DMS53 treated with DMSO at 0.1 percent for 48 hours (cell line): Measurements from ENCODE around the gene DCAF8L2.
A peak's percentile ranks its signal among the peaks of the same experiment; 100 is the strongest.
"Not testable (repeated sequence)": the region's sequence is repeated elsewhere in the genome, so short reads cannot be mapped to it uniquely, and the experiment has no call there.

Experiments used
- DNase-seq: peaks from one replicate; lab custom pipeline; 2025; ENCODE audit not compliant: unreplicated experiment; lab: John Stamatoyannopoulos, UW

The DCAF8L2 gene

DNA sequence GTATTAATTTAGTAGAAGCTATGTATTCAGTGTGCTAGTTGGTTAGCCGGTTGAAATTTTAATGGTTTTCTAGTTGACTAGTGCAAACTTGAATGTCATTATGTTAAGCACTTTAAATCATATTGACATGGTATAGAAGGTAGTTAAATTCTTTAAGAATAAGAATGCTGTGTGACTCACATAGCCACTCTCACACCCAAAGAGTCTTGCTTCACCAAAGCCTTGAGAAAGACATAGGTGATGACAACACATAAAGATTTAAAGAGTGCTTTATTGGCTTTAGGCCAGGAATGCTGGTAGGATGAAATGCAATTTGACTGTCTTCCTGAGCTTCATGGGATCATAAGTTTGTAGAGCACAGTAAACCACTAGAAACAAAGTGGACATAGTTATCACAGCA lies 85.3 kb downstream of the DCAF8L2 start:
- DNase-seq, result no peak

DNA sequence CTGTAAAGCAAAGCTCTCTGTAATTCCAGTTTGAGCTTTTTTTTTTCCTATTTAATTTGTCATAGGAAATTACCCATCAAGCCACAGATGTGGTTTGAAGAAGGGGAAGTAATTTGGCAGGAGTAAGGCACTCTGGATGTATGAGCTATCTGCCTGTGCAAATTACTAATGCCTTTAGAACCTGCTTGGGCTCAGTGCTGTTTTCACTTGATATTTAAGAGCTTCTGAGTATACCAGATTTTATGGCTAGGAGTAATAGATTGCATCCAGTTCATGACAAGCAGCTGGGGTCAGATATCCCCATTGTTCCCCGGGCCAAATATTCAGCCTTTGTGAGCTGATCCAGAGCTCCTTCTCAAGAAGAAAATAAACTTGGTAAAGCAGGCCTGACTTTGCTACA lies 89.1 kb downstream of the DCAF8L2 start:
- DNase-seq, result no peak

DNA sequence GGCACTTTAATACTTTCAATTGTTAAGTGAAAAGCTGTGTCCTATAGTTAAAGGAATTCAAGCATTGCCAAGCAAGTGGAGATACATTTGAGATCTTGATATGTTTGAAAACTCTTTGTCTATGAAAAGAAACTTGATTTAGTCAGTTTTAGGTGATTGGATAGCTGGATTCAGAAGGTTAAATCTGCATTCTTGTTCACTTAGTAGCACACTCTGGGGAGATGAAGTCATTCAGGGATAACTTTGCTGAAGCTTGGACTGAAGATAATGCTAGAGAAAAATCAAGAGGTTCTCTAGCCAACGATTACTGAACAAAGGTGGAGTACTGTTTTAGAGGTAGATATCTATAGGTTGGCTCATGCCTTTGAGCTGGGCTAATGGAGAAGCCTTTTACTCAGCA lies 90.6 kb downstream of the DCAF8L2 start:
- no peak for DNase-seq

DNA sequence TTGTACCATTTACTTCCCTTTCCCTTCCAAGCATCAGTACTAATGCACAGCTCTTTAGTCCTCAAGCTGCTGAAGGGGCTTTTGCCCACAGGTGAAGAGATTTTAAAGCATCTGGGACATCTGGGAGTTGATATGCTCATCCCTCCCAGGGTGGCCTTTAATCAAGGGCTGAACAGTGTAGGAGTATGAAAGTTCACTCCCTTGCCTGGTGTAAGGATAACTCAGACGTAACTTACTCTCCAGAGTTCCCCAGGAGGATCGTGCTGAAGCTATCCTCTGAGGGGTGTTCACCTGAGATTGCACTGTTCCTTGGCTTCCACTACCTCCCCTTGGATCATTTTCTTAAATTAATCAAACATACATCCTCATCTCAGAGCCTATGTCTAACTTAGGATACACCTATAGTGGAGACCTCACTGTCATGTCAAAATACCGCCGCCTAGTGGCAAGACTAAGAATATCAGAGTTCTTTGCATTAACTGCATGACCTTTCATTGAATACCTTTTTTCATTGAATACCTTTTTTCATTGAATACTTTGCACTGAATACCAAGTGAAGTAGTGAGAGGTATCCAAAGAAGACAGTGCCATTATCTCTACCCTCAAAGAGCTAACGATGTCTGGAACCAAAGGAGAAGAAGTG lies 93.5 kb downstream of the DCAF8L2 start:
- DNase-seq, result peak; percentile 27

DNA sequence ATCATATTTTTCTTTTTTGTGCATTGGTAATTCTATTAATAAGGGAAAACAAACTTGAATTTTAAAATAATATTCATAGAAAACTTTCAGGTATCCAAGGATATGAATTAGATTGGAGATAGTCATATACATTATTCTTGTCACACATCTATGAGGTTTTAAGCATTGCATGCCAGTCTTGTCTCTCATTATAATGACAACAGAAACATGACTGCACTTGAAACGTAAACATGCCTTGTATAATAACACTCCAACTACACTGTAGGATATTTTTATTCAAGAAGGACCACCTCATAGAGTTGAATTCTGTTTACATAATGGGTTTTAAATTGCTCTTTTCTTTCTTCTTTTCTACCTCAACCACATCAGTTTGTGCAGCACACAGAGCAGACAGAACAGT lies 104.5 kb downstream of the DCAF8L2 start:
- DNase-seq, result no peak

DNA sequence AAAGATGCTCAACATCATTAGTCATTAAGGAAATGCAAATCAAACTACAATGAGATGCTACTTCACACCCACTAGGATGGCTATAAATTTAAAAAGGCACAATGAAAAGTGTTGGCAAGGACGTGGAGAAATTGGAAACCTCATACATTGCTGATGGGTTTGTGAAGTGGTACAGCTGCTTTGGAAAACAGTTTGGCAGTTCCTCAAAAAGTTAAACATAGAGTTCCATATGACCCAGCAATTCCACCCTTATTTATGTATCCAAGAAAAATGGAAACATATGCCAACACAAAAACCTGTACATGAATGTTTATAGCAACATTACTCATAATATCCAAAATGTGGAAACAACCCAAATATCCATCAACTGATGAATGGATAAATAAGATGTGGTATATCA lies 116.4 kb downstream of the DCAF8L2 start:
- DNase-seq, result no peak

DNA sequence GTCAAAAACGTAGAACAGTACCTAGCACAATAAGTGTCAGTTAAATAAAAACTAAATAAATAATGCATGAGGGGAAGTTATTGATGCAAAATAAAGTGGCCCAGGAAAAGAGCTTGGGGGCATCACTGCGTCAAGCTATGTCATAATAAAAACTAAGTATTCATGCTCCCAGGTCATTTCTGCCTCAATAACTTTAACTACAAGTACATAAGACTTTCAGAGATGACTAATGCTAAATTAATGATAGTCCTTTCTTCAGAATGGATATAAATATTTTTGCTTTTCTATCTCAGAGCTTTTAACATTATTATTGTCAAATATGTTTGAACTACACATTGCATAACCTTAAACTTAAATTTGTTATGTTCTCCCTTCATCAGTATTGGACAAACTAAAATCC lies 125.5 kb downstream of the DCAF8L2 start:
- no peak for DNase-seq

DNA sequence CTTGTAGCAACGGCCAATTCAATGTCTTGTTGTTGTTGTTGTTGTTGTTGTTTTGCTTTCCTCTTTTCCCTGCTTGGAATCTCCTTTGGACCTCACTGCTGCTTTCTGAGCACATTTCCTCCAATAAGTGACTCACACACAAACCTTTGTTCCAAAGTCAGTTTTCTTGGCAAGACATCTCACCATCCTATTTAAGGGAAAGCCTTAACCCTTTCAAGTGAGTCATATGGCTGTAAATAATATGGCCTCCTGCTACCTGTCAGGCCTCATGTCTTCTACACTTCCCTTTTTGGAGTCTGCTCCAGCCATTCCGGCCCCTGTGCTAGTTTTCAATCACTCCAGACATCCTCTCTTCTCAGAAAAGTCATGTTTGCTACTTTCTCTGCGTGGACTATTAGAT lies 138.1 kb downstream of the DCAF8L2 start:
- no peak for DNase-seq

DNA sequence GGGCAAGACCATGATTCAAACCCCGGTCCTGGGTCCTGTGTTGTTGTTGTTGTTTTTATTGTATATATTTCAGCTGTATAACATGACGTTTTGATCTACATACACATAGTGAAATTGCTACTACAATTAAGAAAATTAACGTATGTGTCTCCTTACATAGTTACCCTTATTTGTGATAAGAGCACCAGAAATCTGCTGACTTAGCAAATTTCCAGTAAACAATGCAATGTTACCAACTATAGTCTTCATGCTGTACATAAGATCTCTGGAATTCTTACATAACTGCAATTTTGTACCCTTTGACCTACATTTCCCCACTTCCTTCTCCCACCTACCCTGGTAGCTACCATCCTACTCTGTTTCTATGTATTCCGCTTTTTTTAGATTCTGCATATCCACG lies 141.8 kb downstream of the DCAF8L2 start:
- no peak for DNase-seq

DNA sequence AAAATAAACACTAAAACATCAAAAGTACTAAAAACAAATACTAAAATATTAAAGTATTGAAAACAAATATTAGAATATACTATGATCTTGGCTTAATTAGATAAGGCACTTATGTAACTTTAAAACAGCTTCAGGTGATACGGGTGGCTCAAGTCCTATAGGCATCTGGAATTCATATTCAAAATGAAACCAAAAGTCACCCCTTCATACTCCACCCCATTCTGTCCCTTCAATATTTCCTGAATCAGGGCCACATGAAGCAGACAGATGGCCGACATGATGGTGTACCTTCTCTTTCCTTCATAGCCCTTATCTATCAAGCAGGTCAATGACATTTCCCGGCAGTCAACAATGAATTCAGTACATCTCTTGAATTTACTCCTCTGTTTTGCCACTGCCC lies 145.8 kb downstream of the DCAF8L2 start:
- DNase-seq, result no peak

DNA sequence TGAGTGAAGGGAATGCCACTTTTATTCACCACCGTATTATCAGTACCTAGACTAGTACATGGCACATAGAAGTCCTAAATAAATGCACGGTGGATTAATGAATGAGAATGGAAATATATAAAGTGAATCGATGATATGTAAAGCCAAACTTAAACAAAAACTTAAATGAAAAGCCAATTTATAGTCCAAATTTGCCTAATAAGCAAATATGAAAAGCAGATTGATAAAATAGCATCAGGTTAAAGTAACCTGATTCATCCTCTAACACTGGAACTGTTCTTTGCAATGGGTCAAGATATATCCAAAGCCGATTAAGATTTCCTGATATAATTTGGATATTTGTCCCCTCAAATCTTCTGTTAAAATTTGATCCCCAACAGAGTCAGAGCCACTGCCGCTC lies 150.8 kb downstream of the DCAF8L2 start:
- no peak for DNase-seq

DNA sequence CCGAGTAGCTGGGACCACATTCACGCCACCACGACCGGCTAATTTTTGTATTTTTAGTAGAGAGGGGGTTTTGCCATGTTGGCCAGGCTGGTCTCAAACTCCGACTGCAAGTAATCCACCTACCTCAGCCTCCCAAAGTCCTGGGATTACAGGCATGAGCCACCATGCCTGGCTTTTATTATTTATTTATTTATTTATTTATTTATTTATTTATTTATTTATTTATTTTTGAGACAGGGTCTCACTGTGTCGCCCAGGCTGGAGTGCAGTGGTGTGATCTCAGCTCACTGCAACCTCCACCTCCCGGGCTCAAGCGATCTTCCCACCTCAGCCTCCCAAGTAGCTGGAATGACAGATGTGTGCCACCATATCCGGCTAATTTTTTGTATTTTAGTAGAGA lies 153.4 kb downstream of the DCAF8L2 start:
- not testable (repeated sequence) for DNase-seq

DNA sequence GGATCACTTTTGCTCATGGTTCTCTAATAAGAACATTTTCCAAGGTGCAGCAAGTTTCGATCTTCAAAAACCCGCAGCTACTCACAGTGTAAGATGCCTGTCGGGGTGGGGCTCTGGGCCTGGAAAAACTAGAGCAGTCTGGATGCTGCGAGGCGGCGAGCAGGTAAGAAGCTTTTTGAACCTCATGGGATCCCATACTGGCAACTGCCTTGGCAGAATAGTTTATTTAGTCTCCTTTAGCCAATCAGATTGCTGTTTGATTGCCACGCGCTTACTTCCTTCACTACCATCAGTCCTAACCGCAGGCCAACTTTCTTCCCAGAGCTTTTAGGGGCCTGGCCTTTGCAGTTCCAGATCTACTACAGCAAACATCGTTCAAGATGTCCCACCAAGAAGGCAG lies 156.4 kb downstream of the DCAF8L2 start:
- DNase-seq, result peak; percentile 66

DNA sequence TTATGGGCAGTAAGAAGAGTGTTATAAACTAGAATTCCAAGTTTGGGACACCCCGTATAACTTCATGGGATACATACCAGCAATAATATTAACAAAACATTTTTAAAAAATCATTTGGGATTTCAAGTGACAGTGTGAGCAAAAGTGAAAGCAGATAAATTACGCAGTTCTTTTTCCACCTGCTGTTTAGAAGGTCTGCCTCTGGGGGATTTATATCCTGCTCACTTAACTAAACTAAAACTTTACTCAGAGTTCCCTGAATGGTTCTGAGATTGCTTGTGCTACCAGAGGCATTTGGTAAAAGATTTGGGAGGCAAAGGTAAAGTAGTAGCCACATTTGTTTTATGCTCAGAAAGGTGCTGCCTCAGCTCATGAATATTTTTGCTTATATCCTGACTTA lies 160.2 kb downstream of the DCAF8L2 start:
- DNase-seq, result not testable (repeated sequence)

DNA sequence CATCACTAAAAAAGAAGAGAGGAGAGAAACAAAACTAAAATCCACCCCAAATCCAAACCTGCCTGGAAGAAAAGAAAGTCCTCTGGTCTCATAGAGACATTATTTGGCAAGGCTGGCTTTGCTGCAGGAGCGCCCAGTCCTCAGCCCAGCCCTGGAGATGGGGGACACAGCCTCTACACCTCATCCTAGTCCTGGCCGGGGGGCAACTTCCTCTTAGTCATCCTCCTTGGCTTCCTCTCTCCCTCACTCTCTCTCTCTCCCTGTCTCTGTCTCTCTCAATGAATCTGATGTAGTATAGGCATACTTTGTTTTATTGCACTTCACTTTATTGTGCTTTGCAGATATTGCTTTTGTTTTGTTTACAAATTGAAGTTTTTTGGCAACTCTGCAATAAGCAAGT lies 161.8 kb downstream of the DCAF8L2 start:
- no peak for DNase-seq

DNA sequence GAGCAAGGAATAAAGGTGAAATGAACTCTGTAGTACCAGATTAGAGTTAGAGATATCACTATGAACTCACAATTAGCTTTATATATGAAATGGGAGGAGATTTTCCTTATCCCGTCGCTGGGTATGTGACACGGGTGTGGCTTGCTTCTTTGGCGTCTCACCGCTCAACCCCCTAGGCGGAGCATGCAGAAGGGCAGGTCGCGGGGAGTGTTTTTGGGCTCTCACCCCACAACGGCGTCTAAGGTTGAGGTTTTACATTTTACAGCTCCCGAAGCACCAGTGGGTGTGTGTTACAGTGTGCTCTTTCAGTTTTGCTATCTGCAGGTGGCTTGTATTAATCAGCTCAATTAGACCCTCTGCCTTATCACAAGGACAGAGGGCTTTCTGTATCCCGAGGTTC lies 175.6 kb downstream of the DCAF8L2 start:
- DNase-seq, result no peak

DNA sequence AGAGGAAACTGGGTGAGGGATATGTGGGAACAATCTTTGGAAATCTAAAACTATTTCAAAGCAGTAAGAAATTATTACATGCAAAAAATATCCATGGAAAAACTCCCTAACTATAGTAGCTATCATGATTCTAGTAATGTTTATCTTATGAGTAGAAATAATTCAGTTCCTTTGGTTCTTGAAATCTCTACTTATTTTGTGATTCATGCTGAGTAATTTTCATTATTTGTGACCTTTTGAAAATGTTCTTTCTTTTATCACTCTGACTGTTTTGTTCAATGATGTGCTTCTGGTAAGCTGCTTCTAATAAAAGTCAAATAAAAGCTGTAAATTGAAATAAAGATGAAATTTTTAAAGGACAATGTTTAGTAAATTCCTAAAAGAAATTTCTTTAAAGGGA lies 177.2 kb downstream of the DCAF8L2 start:
- DNase-seq, result no peak

DNA sequence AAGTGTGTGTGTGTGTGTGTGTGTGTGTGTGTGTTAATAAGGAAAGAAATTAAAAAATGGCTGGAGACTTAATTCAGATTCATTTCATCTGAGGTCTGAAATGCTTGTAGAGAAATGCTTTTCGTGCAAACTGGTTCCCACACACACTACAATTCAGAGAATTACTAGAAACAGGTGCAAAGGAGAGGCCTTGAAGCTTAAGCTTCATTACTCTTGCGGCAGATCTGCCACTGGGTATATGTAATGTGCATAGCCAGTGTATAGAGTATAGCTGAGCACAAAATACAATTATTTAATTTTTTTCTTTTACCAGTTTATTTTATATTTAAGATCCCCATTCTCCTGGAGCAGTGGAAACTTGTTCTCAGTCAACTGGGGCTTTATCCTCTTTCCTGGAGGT lies 185.8 kb downstream of the DCAF8L2 start:
- DNase-seq, result no peak

DNA sequence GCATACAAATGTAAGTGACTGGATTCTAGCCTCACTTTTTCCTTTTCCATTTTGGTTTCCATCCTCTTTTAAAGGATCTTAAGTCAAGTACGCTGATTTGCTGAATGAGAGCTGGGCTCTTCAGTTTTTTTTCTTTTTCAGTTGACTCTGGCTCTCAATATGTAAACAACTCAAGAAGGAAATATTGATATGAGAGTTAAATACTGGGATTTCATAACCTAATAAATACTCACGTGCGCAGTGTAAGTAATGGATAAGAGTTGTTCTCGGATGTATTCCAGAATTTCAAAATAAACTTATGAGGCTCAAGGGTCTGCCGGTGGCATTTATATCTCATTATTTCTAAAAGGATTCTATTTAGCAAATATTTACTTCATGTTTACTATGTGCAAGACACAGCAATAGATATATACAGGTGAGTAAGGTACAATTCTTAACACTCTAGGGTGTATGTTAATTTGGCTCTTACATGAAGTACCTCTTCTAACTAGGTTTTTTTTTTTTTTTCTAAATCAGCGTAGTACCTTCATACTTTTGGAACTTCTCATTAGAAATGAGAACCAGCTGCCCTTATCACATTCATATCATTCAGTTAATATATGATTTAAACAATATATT lies 206.6 kb downstream of the DCAF8L2 start:
- no peak for DNase-seq

DNA sequence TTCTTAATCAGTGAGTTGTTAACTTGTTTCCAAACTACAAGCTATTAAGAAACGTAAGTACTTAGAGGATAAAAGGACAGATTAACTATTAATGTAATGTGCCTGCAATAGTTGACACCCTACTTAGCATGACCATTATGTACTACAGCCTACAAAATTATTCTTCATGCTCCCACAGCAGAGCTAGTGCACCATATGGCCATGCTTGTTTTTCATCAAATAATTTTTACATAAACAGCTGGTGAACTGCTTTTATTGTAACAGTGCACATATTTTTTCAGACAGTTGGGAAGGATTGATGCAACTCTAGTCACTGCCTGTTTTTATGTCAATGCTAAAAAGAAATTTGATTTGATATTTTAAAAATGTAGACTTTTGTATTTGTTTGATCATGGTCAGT lies 207.4 kb downstream of the DCAF8L2 start:
- no peak for DNase-seq
